HepG2 (cell line): Measurements from ENCODE around the gene NIP7. TPM values are rescaled to one million over a fixed set of nuclear protein-coding genes. Genes with fewer than 3 reads are reported as not detected.

ENCODE experiments used
- NRL ChIP-seq: sonication (generic); formaldehyde crosslinking; IDR thresholded peaks from 2 replicates; pipeline ENCODE4 v1.5.0; 2020; ENCODE audit warnings: missing genetic modification reagents, mild to moderate bottlenecking, moderate library complexity, borderline replicate concordance
- POLR2G ChIP-seq: fragments of 200-400 bp; formaldehyde crosslinking; IDR thresholded peaks from 2 replicates; pipeline ENCODE4 v1.6.1; 2018; ENCODE audit warnings: mild to moderate bottlenecking, low read depth, low read length, moderate library complexity
- PRDM10 ChIP-seq: sonication (generic); formaldehyde crosslinking; IDR thresholded peaks from 2 replicates; pipeline ENCODE4 v1.4.0; 2020; ENCODE audit warnings: low read depth, missing genetic modification reagents
- TSC22D2 ChIP-seq: sonication (generic); formaldehyde crosslinking; IDR thresholded peaks from 2 replicates; pipeline ENCODE4 v1.5.1; 2020; ENCODE audit warnings: missing genetic modification reagents, mild to moderate bottlenecking, borderline replicate concordance
- WIZ ChIP-seq: sonication (generic); formaldehyde crosslinking; IDR thresholded peaks from 2 replicates; pipeline ENCODE4 v1.5.1; 2020; ENCODE audit warnings: mild to moderate bottlenecking, missing genetic modification reagents
- ZNF275 ChIP-seq: sonication (generic); formaldehyde crosslinking; IDR thresholded peaks from 2 replicates; pipeline ENCODE4 v1.8.0; 2022; ENCODE audit warnings: missing genetic modification reagents, mild to moderate bottlenecking, inconsistent platforms, borderline replicate concordance
- ZNF362 ChIP-seq: sonication (generic); formaldehyde crosslinking; IDR thresholded peaks from 2 replicates; pipeline ENCODE4 v1.4.0; 2020; ENCODE audit warnings: missing genetic modification reagents, mild to moderate bottlenecking, borderline replicate concordance
- ZNF639 ChIP-seq: conservative IDR thresholded peaks from 2 replicates; pipeline ENCODE4 v1.6.1; 2018; ENCODE audit warnings: missing genetic modification reagents
- ZNF768 ChIP-seq: sonication (generic); formaldehyde crosslinking; IDR thresholded peaks from 2 replicates; pipeline ENCODE4 v1.4.0; 2020; ENCODE audit warnings: missing genetic modification reagents
- ZSCAN20 ChIP-seq: sonication (generic); formaldehyde crosslinking; IDR thresholded peaks from 2 replicates; pipeline ENCODE4 v1.4.0; 2020; ENCODE audit warnings: missing genetic modification reagents, mild to moderate bottlenecking, borderline replicate concordance
- polyA plus RNA-seq, 8 experiments: library from polyadenylated mRNA; depleted of rRNA in 3 of 8; stranded (reverse) in 7 of 8; unstranded in 1 of 8; fragments of >200 nt; fragmentation: Illumina TruSeq in 4 of 8; extraction: Trizol in 4 of 8; gene quantifications; 2 replicates each; pipeline versions ENCODE4 v1.2.1 to v1.2.3, GENCODE V29; 2011 to 2016; ENCODE audit warnings: low read depth in 4 of 8, missing spikeins in 1 of 8, mixed read lengths in 1 of 8; ENCODE audit not compliant: insufficient read depth in 1 of 8
- total RNA-seq, 5 experiments: library from RNA; depleted of rRNA; stranded (reverse); fragments of >200 nt; fragmentation: Illumina TruSeq; extraction: Trizol; gene quantifications; 2 replicates each; pipeline ENCODE4 v1.2.3, GENCODE V29; 2016; ENCODE audit warnings: low read depth in 1 of 5

The NIP7 gene
- total and polyA plus RNA-seq, 2 of the 13 experiments (the other 11 are each of a cell fraction or from before 2014, with no cell fraction given), result 15.3 to 114 TPM

GRCh38 chr16:69309316-69309715, 30.3 kb upstream of the NIP7 start (continued):
- TF ChIP-seq PRDM10 (CRISPR knock-in tag) (no peak), ZNF275 (no peak), ZNF362 (CRISPR knock-in tag) (0 out of 2 replicates have a peak, but pooled peaks have one; percentile 3), ZNF768 (no peak), ZNF639 (CRISPR knock-in tag) (no peak), ZSCAN20 (CRISPR knock-in tag) (no peak), POLR2G (no peak), TSC22D2 (CRISPR knock-in tag) (no peak), NRL (CRISPR knock-in tag) (peak; percentile 75; the same call in 1 of the 2 replicates), WIZ (CRISPR knock-in tag) (no peak)
